MV-4-11 (cell line): Measurements from ENCODE around the gene ITIH5.
"Not testable (repeated sequence)": the region's sequence is repeated elsewhere in the genome, so short reads cannot be mapped to it uniquely, and the experiment has no call there.

Experiments
- DNase-seq: peaks from one replicate; lab custom pipeline; 2025; lab: John Stamatoyannopoulos, UW

The ITIH5 gene

DNA sequence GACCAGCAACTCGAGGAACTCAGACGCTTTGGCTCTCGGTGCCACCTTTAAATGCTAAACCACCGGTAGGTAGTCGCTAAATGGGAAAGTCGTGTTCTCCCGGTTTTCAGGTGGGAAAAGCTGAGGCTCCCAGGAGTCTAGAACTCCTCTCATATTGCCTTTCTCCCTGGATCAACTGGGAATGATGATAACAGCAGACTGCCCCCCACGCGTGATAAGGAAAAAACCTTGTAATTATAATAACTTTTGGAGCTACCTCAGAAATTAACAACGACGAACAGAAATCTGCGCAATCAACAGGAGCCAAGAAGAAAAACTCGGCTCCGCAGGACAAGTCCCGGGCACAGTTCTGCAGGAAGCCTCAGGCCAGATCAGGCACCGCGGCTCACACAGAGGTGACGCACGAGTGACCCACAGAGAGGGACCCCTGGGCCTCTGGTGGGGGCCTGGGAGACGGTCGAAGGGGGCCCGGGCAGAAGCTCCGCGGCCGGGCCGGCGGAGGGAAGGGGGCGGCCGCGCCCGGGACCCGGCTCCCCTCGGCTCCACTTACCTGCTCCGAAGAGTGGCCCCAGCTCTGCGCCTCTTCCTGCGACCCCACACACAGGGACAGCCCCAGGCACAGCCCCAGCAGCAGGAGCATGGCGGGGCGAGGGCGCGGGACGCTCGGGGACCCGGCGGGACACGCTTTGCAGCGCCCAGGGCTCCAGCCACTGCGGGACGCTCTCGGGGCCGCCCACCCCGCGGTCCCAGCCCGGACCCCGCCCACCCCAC lies at the start of gene ITIH5:
ITIH5 (minus strand) TSS at position 714 of the 771 bp plus-strand sequence; CDS start at position 640, 74 bp downstream.
- no peak for DNase-seq

GRCh38 chr10:7715515-7715914 lies 48.7 kb upstream of the ITIH5 start:
- DNase-seq, result no peak

- not testable (repeated sequence) for DNase-seq
Observed at GRCh38 chr10:7711075-7711474, 44.3 kb upstream of the ITIH5 start.

- no peak for DNase-seq
Observed at GRCh38 chr10:7710446-7710845, 43.7 kb upstream of the ITIH5 start.

DNA sequence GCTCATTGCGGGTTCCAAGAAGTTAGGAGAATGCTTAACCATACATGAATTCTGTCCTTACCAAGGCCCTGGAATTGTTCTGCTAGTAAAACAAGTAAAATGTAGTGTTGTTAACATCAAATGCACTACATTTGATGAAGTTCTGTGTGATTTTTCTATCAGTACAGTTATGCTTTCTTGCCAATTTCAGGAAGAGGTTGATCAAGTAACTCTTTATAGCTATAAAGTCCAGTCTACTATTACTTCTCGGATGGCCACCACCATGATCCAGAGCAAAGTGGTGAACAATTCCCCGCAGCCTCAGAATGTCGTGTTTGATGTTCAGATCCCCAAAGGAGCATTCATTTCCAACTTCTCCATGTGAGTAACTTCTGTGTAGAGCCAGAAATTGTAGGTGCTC lies 42.1 kb upstream of the ITIH5 start:
- no peak for DNase-seq

DNA sequence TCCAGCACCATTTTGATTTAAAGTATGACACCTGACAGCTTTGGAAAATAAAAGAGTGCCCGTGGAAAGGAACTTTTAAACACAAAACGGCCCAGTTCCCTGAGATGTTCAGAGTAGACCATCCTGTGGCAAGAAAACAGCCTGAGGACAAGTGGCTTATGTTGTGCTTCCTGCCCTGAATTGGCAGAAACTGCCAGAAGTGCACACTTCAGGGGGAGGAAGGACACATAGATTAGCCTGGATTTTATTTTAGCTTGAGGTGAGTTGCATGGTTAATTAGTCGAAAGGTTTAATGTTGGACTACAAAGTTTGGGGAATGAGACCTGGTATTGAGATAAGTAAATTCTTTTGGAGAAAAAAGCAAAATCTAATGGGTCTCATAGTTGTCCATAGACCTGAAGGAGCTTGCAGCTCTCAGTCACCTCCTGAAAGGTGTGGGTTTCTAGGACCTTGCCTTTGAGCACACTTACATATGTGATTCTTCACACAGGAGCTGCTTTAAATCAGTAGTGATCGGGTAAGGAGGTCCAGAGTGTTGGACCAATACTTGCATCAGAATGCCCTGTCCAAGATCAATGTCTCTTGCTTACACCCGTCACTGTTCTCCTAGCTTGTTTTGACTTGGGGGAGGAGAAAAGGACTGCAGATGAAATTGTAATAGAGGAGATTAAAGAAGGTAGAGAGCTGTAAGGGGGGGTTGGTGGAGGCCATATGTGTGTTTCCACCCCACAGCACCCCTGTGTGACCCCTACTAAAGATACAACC lies 41.3 kb upstream of the ITIH5 start:
- DNase-seq, result peak; percentile 22

GRCh38 chr10:7707102-7707501 lies 40.3 kb upstream of the ITIH5 start:
- no peak for DNase-seq

DNA sequence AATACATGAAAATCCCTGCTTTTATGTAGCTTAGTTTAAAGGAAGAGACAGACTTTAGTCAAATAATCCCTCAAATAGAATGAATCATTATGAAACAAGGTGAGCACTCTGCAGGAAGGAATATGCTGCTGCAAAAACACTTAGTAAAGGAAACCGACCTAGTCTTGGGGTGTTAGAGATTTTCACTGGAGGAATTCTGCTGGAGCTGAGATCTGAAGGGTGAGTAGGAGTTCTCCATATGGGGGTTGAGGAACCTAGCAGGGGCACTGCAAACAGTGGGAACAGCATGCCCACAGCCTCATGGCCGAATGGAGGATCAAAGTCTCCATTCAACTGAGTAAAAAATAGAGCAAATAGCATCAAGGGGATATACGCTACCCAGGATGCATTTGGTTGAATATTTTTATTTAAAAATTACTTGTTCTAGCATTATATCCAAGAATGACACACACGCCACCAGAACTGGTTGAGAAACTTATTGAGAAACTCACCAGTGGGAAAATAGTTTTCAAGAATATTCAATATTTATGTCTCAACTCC lies 39.8 kb upstream of the ITIH5 start:
- DNase-seq, result no peak

GRCh38 chr10:7705341-7705740 lies 38.6 kb upstream of the ITIH5 start:
- DNase-seq, result no peak

- no peak for DNase-seq
Observed at GRCh38 chr10:7704071-7705016, 37.6 kb upstream of the ITIH5 start.

- DNase-seq, result no peak
Observed at GRCh38 chr10:7703140-7703539, 36.4 kb upstream of the ITIH5 start, which contains the start of gene ITIH2. ITIH2 (plus strand) TSS chr10:7703316; CDS start chr10:7703435, 119 bp downstream.

- no peak for DNase-seq
Observed at GRCh38 chr10:7702288-7702812, 35.6 kb upstream of the ITIH5 start.

GRCh38 chr10:7701158-7701742 lies 34.5 kb upstream of the ITIH5 start:
- no peak for DNase-seq

GRCh38 chr10:7700577-7701125 lies 33.9 kb upstream of the ITIH5 start:
- no peak for DNase-seq

DNA sequence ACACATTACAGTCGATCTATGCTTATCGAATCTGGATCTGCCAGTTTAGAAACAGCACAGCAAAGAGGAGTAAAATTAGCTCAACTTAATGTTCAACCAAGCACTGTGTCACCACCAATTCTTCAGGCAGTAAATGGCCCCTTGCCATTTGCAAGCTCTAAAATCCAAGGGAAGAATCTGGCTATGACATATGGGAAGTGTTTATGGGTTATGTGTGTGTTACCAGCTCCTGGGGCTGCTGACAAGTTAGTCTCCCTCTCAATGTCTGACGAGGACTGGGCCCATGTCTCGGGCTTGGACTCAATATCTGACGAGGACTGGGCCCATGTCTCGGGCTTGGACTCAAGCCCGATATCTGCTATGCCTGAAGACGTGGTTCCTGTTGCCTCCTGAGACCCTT lies 30.7 kb upstream of the ITIH5 start:
- no peak for DNase-seq

DNA sequence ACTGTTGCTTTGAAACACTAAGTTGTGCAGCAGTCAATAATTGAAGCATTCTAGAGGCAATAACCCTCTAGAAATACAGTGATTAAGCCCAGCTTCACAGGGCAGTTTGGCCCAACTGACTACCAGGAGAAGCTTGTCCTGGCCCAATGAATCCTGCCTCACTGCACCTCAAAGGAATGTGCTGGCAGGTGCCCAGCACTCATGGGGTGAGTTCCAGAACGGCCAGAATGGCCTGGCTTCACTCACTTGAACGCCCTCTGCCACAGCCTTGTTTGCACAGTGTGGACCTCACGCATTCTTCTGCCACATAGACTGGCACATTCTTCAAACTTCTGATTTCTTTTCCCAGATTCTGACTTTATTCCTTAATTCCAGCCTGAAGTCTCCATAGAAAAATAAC lies 29.8 kb upstream of the ITIH5 start:
- DNase-seq, result no peak

- peak; percentile 2 for DNase-seq
Observed at GRCh38 chr10:7693194-7693593, 26.4 kb upstream of the ITIH5 start.

DNA sequence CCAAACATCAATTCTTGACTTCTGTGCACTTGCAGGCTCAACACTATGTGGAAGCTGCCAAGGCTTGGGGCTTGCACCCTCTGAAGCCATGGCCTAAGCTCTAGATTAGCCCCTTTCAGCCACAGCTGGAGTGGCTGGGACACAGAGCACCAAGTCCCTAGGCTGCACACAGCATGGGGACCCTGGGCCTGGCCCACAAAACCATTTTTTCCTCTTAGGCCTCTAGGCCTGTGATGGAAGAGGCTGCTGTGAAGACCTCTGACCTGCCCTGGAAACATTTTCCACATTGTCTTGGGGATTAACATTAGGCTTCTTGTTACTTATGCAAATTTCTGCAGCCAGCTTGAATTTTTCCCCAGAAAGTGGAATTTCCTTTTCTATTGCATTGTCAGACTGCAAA lies 25.6 kb upstream of the ITIH5 start:
- not testable (repeated sequence) for DNase-seq

DNA sequence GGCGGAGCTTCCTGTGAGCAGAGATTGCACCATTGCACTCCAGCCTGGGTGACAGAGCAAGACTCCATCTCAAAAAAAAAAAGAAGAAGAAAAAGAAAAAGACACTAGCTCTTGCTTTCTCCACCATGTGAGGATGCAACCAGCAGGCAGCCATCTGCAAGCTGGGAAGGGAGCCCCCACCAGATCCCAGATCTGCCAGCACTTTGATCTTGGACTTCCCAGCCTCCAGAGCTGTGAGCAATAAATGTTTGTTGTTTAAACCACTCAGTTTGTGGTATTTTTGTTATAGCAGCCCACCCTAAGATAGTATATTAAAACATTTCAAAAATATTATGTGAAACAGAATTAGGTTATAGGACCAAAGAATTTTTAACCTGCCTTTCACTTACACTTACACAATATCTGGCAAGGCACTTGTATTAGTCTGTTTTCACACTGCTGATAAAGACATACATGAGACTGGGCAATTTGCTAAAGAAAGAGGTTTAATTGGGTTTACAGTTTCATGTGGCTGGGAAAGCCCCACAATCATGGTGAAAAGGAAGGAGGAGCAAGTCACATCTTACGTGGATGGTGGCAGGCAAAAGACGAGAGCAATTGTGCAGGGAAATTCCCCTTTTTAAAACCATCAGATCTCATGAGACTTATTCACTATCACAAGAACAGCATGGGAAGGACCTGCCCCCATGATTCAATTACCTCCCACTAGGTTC lies 24.3 kb upstream of the ITIH5 start:
- DNase-seq, result peak; percentile 5

- DNase-seq, result no peak
Observed at GRCh38 chr10:7689591-7689990, 22.8 kb upstream of the ITIH5 start.
